SK-N-SH (cell line): ENCODE measurements around the gene IGF2R. TPM values are rescaled to one million over a fixed set of nuclear protein-coding genes. Genes with fewer than 3 reads are reported as not detected.
A peak's percentile ranks its signal among the peaks of the same experiment; 100 is the strongest.

ENCODE experiments used
- CTCF ChIA-PET: fragments of 300-600, 350-600 bp; formaldehyde crosslinking; extraction: SDS; loops from one replicate; lab custom pipeline; 2021; lab: Yijun Ruan, JAX
- POLR2A ChIA-PET: fragments of 350-600 bp; sonication (Branson Sonifier 250); formaldehyde crosslinking; extraction: SDS; loops from one replicate; lab custom pipeline; 2020; ENCODE audit warnings: antibody characterized with exemption, inconsistent platforms; lab: Yijun Ruan, JAX
- DNase-seq: peaks from one replicate; pipeline ENCODE4 v3.0.0; 2012
- H2AFZ ChIP-seq: fragments of 200-600 bp; sonication (generic); 2 replicates; pipeline ENCODE4 v1.8.1; 2016; ENCODE audit warnings: antibody characterized with exemption, mild to moderate bottlenecking, low read depth
- H3F3A ChIP-seq: fragments of 200-600 bp; sonication (generic); replicated peaks from 2 replicates; pipeline ENCODE3; 2016; ENCODE audit warnings: antibody characterized with exemption, mild to moderate bottlenecking; ENCODE audit not compliant: insufficient read depth
- H3K27ac ChIP-seq, 2 experiments: fragments of 200-500 bp in 1 of 2; fragments of 200-600 bp in 1 of 2; sonication (Bioruptor generic) in 1 of 2; sonication (generic), shearing (Covaris generic) in 1 of 2; 2 replicates each; pipeline versions ENCODE4 v1.5.1 to v1.6.1; 2014 to 2016; ENCODE audit warnings: low read depth in 2 of 2, inconsistent platforms in 1 of 2, low read length in 1 of 2, mild to moderate bottlenecking in 1 of 2, mixed read lengths in 1 of 2
- H3K27me3 ChIP-seq: fragments of 200-600 bp; sonication (generic), shearing (Covaris generic); 2 replicates; pipeline ENCODE4 v1.6.1; 2016; ENCODE audit warnings: mixed run types; ENCODE audit not compliant: insufficient read depth
- H3K36me3 ChIP-seq, 2 experiments: fragments of 200-500 bp in 1 of 2; fragments of 200-600 bp in 1 of 2; sonication (Bioruptor generic) in 1 of 2; sonication (generic) in 1 of 2; replicated peaks in 1 of 2; 2 replicates each; pipeline versions ENCODE3 to v1.5.1; 2014 to 2016; ENCODE audit warnings: low read length in 1 of 2, mild to moderate bottlenecking in 1 of 2; ENCODE audit not compliant: insufficient read depth in 2 of 2, control insufficient read depth in 1 of 2
- H3K4me1 ChIP-seq, 2 experiments: fragments of 200-500 bp in 1 of 2; fragments of 200-600 bp in 1 of 2; sonication (Bioruptor generic) in 1 of 2; sonication (generic), shearing (Covaris generic) in 1 of 2; 2 replicates each; pipeline versions ENCODE4 v1.5.1 to v1.6.1; 2014 to 2016; ENCODE audit warnings: low read depth in 1 of 2, low read length in 1 of 2, mixed run types in 1 of 2; ENCODE audit not compliant: insufficient read depth in 2 of 2, control insufficient read depth in 1 of 2
- H3K4me2 ChIP-seq: fragments of 200-600 bp; sonication (generic), shearing (Covaris generic); 2 replicates; pipeline ENCODE4 v1.6.1; 2017; ENCODE audit warnings: mixed run types
- H3K4me3 ChIP-seq, 2 experiments: fragments of 200-500 bp in 1 of 2; fragments of 200-600 bp in 1 of 2; sonication (Bioruptor generic) in 1 of 2; sonication (generic), shearing (Covaris generic) in 1 of 2; 2 replicates each; pipeline versions ENCODE4 v1.5.1 to v1.8.1; 2014 to 2016; ENCODE audit warnings: low read depth in 2 of 2, inconsistent platforms in 1 of 2, low read length in 1 of 2, mild to moderate bottlenecking in 1 of 2, mixed read lengths in 1 of 2, moderate library complexity in 1 of 2
- H3K79me2 ChIP-seq: fragments of 200-600 bp; sonication (generic); 2 replicates; pipeline ENCODE4 v1.8.1; 2017; ENCODE audit warnings: mild to moderate bottlenecking; ENCODE audit not compliant: insufficient read depth
- H3K9ac ChIP-seq: fragments of 200-600 bp; sonication (generic); 2 replicates; pipeline ENCODE4 v1.6.1; 2017; ENCODE audit warnings: mixed run types
- H3K9me2 ChIP-seq: fragments of 200-600 bp; sonication (generic); 2 replicates; pipeline ENCODE4 v1.6.1; 2017; ENCODE audit warnings: mixed run types
- H3K9me3 ChIP-seq: fragments of 200-600 bp; sonication (generic); 2 replicates; pipeline ENCODE4 v1.6.1; 2017; ENCODE audit warnings: mixed run types, mild to moderate bottlenecking, moderate library complexity
- H4K20me1 ChIP-seq: fragments of 200-600 bp; sonication (generic); 2 replicates; pipeline ENCODE4 v1.6.1; 2017; ENCODE audit warnings: mild to moderate bottlenecking, mixed run types; ENCODE audit not compliant: insufficient read depth
- CHD2 ChIP-seq: fragments of 150-350 bp; IDR thresholded peaks from 2 replicates; pipeline ENCODE4 v1.6.1; 2018; ENCODE audit warnings: low read length; ENCODE audit not compliant: partially characterized antibody
- CTCF ChIP-seq: fragments of 200-600 bp; sonication (generic); IDR thresholded peaks from 2 replicates; pipeline ENCODE4 v1.6.1; 2017; ENCODE audit warnings: antibody characterized with exemption, mild to moderate bottlenecking, moderate library complexity
- ELF1 ChIP-seq: IDR thresholded peaks from 2 replicates; pipeline ENCODE4 v1.4.0; 2012
- FOSL2 ChIP-seq: IDR thresholded peaks from 2 replicates; pipeline ENCODE4 v1.4.0; 2012; ENCODE audit warnings: low read depth, mild to moderate bottlenecking, moderate library complexity, borderline replicate concordance
- JUND ChIP-seq: IDR thresholded peaks from 2 replicates; pipeline ENCODE4 v1.4.0; 2012
- MEF2A ChIP-seq: IDR thresholded peaks from 2 replicates; pipeline ENCODE4 v1.4.0; 2012; ENCODE audit warnings: low read depth, borderline replicate concordance
- MXI1 ChIP-seq: IDR thresholded peaks from 2 replicates; pipeline ENCODE4 v1.6.1; 2012; ENCODE audit warnings: mild to moderate bottlenecking, low read depth, low read length, improper control_type of control experiment
- PBX3 ChIP-seq: IDR thresholded peaks from 2 replicates; pipeline ENCODE4; 2012
- RAD21 ChIP-seq: IDR thresholded peaks from 2 replicates; pipeline ENCODE4 v1.6.1; 2012; ENCODE audit warnings: mild to moderate bottlenecking, low read length
- RCOR1 ChIP-seq: fragments of 150-350 bp; IDR thresholded peaks from 2 replicates; pipeline ENCODE4 v1.6.1; 2017; ENCODE audit warnings: antibody characterized with exemption, low read length
- REST ChIP-seq: IDR thresholded peaks from 2 replicates; pipeline ENCODE4 v1.6.1; 2012; ENCODE audit warnings: mild to moderate bottlenecking, low read depth, low read length, moderate library complexity
- RFX5 ChIP-seq: IDR thresholded peaks from 2 replicates; pipeline ENCODE4 v1.6.1; 2012; ENCODE audit warnings: mild to moderate bottlenecking, improper control_type of control experiment, low read length
- USF2 ChIP-seq: fragments of 150-350 bp; IDR thresholded peaks from 2 replicates; pipeline ENCODE4 v1.6.1; 2017; ENCODE audit warnings: antibody characterized with exemption, low read length, low read depth, borderline replicate concordance
- YY1 ChIP-seq: IDR thresholded peaks from 2 replicates; pipeline ENCODE4 v1.4.0; 2012; ENCODE audit warnings: low read depth, mild to moderate bottlenecking
- ZBTB33 ChIP-seq: IDR thresholded peaks from 2 replicates; pipeline ENCODE4 v1.4.0; 2012; ENCODE audit warnings: low read depth, borderline replicate concordance
- WGBS: methylation state at CpG from one replicate; pipeline ENCODE4 v1.1.6; 2017; ENCODE audit warnings: low lambda C conversion rate; 5-methylcytosine and 5-hydroxymethylcytosine counted together
- polyA plus RNA-seq, 3 experiments: library from polyadenylated mRNA; depleted of rRNA; stranded (reverse); fragments of >200 nt; gene quantifications; 2 replicates each; pipeline ENCODE4 v1.2.3, GENCODE V29; 2012

The IGF2R gene
- polyA plus RNA-seq, 1 of the 3 experiments (the other 2 are of a cell fraction): 45.0 TPM

GRCh38 chr6:160036331-160036695 is 67.4 kb downstream of the IGF2R start:
- Histone ChIP-seq H3K9me2 (no peaks in the 10 kb centered on the region), H3K36me3 (peaks cover 34 to 56% of the 10 kb centered on the region in 2 experiments), H3K27me3 (no peaks in the 10 kb centered on the region), H4K20me1 (no peaks in the 10 kb centered on the region), H3K79me2 (no peaks in the 10 kb centered on the region), H3K9ac (no peak overlapping the region), H3K27ac (peak overlapping the region in 1 of 2 experiments; percentile 66; a peak in 2 of 4 replicates), H3K4me3 (no peak overlapping the region), H3K9me3 (no peaks in the 10 kb centered on the region), H2AFZ (no peak overlapping the region), H3F3A (peaks cover 11% of the 10 kb centered on the region), H3K4me1 (0 out of 4 replicates have a peak, but pooled peaks cover 0 to 1% of the 10 kb centered on the region in 2 experiments), H3K4me2 (no peak overlapping the region)
- WGBS: 95% methylated on average over 6 of the region's 6 CpGs
- ChIA-PET CTCF (no interaction called here), POLR2A (interaction anchor here (0.7 kb wide), 1 partner anchor 632 kb away, joined by 7 read pairs; no protein-coding TSS in a partner anchor)
- TF ChIP-seq ZBTB33 (no peak), JUND (no peak), RAD21 (no peak), RFX5 (no peak), MXI1 (no peak), USF2 (no peak), FOSL2 (no peak), PBX3 (no peak), ELF1 (no peak), MEF2A (no peak), CTCF (no peak), REST (no peak), CHD2 (no peak), YY1 (no peak), RCOR1 (no peak)
- no peak for DNase-seq
